TTC549 (cell line): ENCODE data around the gene DUSP28.
"Not testable (repeated sequence)": the region's sequence is repeated elsewhere in the genome, so short reads cannot be mapped to it uniquely, and the experiment has no call there.

Experiments used
- FAIRE-seq: peaks from 2 replicates; lab custom pipeline; 2012; peaks lifted over from hg19 to GRCh38; lab: Jason Lieb, UNC

The DUSP28 gene

GRCh38 chr2:240560084-240560479 is at the start of gene DUSP28:
Gene DUSP28, plus strand, starts transcription at chr2:240560357. Its CDS starts 328 bp downstream, at chr2:240560685.
- no peak for FAIRE-seq

GRCh38 chr2:240510513-240511210 is 49.5 kb upstream of the DUSP28 start:
- FAIRE-seq, result no peak

GRCh38 chr2:240511351-240512108 is 48.6 kb upstream of the DUSP28 start:
- no peak for FAIRE-seq

- no peak for FAIRE-seq
Measured at GRCh38 chr2:240512109-240512485, 48.1 kb upstream of the DUSP28 start.

- no peak for FAIRE-seq
Measured at GRCh38 chr2:240512666-240513535, 47.3 kb upstream of the DUSP28 start.

- FAIRE-seq, result no peak
Measured at GRCh38 chr2:240513549-240514287, 46.4 kb upstream of the DUSP28 start.

- FAIRE-seq, result no peak
Measured at GRCh38 chr2:240514631-240515030, 45.5 kb upstream of the DUSP28 start.

GRCh38 chr2:240517342-240517741 is 42.8 kb upstream of the DUSP28 start:
- FAIRE-seq, result no peak

- FAIRE-seq, result no peak
Measured at GRCh38 chr2:240518981-240519380, 41.2 kb upstream of the DUSP28 start.

- FAIRE-seq, result no peak
Measured at GRCh38 chr2:240519396-240520129, 40.6 kb upstream of the DUSP28 start.

GRCh38 chr2:240520130-240520973 is 39.8 kb upstream of the DUSP28 start:
- no peak for FAIRE-seq

- FAIRE-seq, result no peak
Measured at GRCh38 chr2:240520974-240521350, 39.2 kb upstream of the DUSP28 start.

- FAIRE-seq, result not testable (repeated sequence)
Measured at GRCh38 chr2:240521885-240522284, 38.3 kb upstream of the DUSP28 start.

GRCh38 chr2:240522406-240522805 is 37.8 kb upstream of the DUSP28 start:
- no peak for FAIRE-seq

GRCh38 chr2:240523451-240524281 is 36.5 kb upstream of the DUSP28 start:
- FAIRE-seq, result no peak

GRCh38 chr2:240524963-240525718 is 35.0 kb upstream of the DUSP28 start:
- no peak for FAIRE-seq

GRCh38 chr2:240525802-240526201 is 34.4 kb upstream of the DUSP28 start:
- FAIRE-seq, result no peak

- FAIRE-seq, result no peak
Measured at GRCh38 chr2:240526521-240526920, 33.6 kb upstream of the DUSP28 start.
